ENCODE data around the gene BRD4.

BRD4 gene

GRCh38 chr19:15225760-15226159, 106.6 kb downstream of the BRD4 start:
- no peak for DNase-seq (ENCODE audit: low spot score)

- no peak for DNase-seq (ENCODE audit: low spot score)
These were observed 108.5 kb downstream of the BRD4 start for GRCh38 chr19:15223649-15224361.

GRCh38 chr19:15222738-15223648, 109.3 kb downstream of the BRD4 start:
- DNase-seq (ENCODE audit: low spot score) = peak; percentile 100

- DNase-seq (ENCODE audit: low spot score) = no peak
These were observed 111.5 kb downstream of the BRD4 start for GRCh38 chr19:15220833-15221232.

- no peak for DNase-seq (ENCODE audit: low spot score)
These were observed 113.8 kb downstream of the BRD4 start for GRCh38 chr19:15218501-15218900.

GRCh38 chr19:15216363-15216762, 116.0 kb downstream of the BRD4 start:
- no peak for DNase-seq (ENCODE audit: low spot score)

- no peak for DNase-seq (ENCODE audit: low spot score)
These were observed 118.5 kb downstream of the BRD4 start for GRCh38 chr19:15213715-15214381.

GRCh38 chr19:15212711-15213110, 119.6 kb downstream of the BRD4 start:
- DNase-seq (ENCODE audit: low spot score) = no peak

GRCh38 chr19:15210323-15210781, 122.0 kb downstream of the BRD4 start:
- peak; percentile 76 for DNase-seq (ENCODE audit: low spot score)

- no peak for DNase-seq (ENCODE audit: low spot score)
These were observed 130.8 kb downstream of the BRD4 start for GRCh38 chr19:15201374-15202023.

GRCh38 chr19:15200553-15201364, 131.6 kb downstream of the BRD4 start, which contains the start of gene NOTCH3:
TSS of gene NOTCH3 (minus strand) at chr19:15200995. CDS start at chr19:15200905, 90 bp downstream.
- peak; percentile 74 for DNase-seq (ENCODE audit: low spot score)

GRCh38 chr19:15199661-15200552, 132.4 kb downstream of the BRD4 start:
- DNase-seq (ENCODE audit: low spot score) = peak; percentile 58

- no peak for DNase-seq (ENCODE audit: low spot score)
These were observed 133.2 kb downstream of the BRD4 start for GRCh38 chr19:15198951-15199660.

- no peak for DNase-seq (ENCODE audit: low spot score)
These were observed 134.4 kb downstream of the BRD4 start for GRCh38 chr19:15197942-15198341.

- no peak for DNase-seq (ENCODE audit: low spot score)
These were observed 134.9 kb downstream of the BRD4 start for GRCh38 chr19:15197275-15197941.

GRCh38 chr19:15196360-15197005, 135.9 kb downstream of the BRD4 start:
- no peak for DNase-seq (ENCODE audit: low spot score)

GRCh38 chr19:15195371-15196334, 136.7 kb downstream of the BRD4 start:
- peak; percentile 82 for DNase-seq (ENCODE audit: low spot score)
